D721Med (cell line): Measurements from ENCODE around the gene PRPF8.
A peak's percentile ranks its signal among the peaks of the same experiment; 100 is the strongest.
"Not testable (repeated sequence)": the region's sequence is repeated elsewhere in the genome, so short reads cannot be mapped to it uniquely, and the experiment has no call there.

ENCODE experiments used
- DNase-seq: peaks from one replicate; pipeline ENCODE4 v3.0.0; 2011; ENCODE audit warnings: low spot score; ENCODE audit not compliant: insufficient read length
- FAIRE-seq: peaks from 2 replicates; lab custom pipeline; 2011; peaks lifted over from hg19 to GRCh38; lab: Jason Lieb, UNC
- CTCF ChIP-seq: IDR thresholded peaks from 2 replicates; pipeline ENCODE4 v1.5.1; 2012; ENCODE audit warnings: mild to moderate bottlenecking, control low read depth; ENCODE audit not compliant: insufficient read depth; ENCODE audit errors: missing control alignments

The PRPF8 gene

GRCh38 chr17:1724351-1724868 lies 39.7 kb upstream of the PRPF8 start, which contains the start of gene WDR81:
Gene WDR81 (plus strand): TSS chr17:1724704. CDS start chr17:1724960, 256 bp downstream.
- peak; percentile 96 for DNase-seq
- TF ChIP-seq CTCF, result no peak
- FAIRE-seq, result no peak

- not testable (repeated sequence) for FAIRE-seq, DNase-seq
Observed at GRCh38 chr17:1722022-1722421, 37.4 kb upstream of the PRPF8 start.

- TF ChIP-seq CTCF, result peak; percentile 73
- DNase-seq, result no peak
- peak; percentile 16 for FAIRE-seq
Observed at GRCh38 chr17:1720856-1721386, 36.3 kb upstream of the PRPF8 start.

GRCh38 chr17:1718362-1719165 lies 33.9 kb upstream of the PRPF8 start:
- no peak for FAIRE-seq
- TF ChIP-seq CTCF, result no peak
- no peak for DNase-seq

- peak; percentile 97 for DNase-seq
- peak; percentile 29 for FAIRE-seq
- no peak for TF ChIP-seq CTCF
Observed at GRCh38 chr17:1716912-1717695, 32.4 kb upstream of the PRPF8 start.

GRCh38 chr17:1716076-1716911 lies 31.6 kb upstream of the PRPF8 start:
- TF ChIP-seq CTCF, result no peak
- FAIRE-seq (peak; percentile 41), DNase-seq (peak; percentile 99)

GRCh38 chr17:1715803-1716075 lies 31.1 kb upstream of the PRPF8 start:
- no peak for TF ChIP-seq CTCF
- FAIRE-seq (no peak), DNase-seq (no peak)
